Measurements from ENCODE around the gene FCAR. TPM values are rescaled to one million over a fixed set of nuclear protein-coding genes. Genes with fewer than 3 reads are reported as not detected.
"Not testable (repeated sequence)": the region's sequence is repeated elsewhere in the genome, so short reads cannot be mapped to it uniquely, and the experiment has no call there.

FCAR gene
- total RNA-seq, 2 experiments from 2014 or later, result not detected

DNA sequence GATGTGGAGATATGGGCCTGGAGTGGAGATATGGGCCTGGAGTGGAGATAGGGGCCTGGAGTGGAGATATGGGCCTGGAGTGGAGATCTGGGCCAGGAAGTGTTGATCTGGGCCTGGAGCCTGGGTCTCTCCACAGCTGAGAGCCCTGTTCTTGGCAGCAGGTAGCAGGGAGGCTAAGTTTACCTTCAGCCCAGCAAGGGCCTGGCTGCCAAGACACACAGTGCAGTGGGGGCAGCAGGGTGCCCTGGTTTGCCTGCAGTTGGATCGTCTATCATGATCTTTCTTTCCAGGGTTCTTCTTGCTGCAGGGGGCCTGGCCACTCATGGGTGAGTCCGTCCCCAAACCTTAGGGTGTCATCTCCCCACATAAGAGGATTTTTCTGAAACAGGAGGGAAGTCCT, 23.1 kb upstream of the FCAR start:
- Mint-ChIP-seq H3K27me3 (peaks cover 3% of the 10 kb centered on the region), H3K4me3 (no peak overlapping the region), H3K36me3 (ENCODE audit: low read depth) (no peaks in the 10 kb centered on the region), H3K4me1 (ENCODE audit: low read depth) (no peaks in the 10 kb centered on the region), H3K9me3 (peaks cover 1% of the 10 kb centered on the region), H3K27ac (no peak overlapping the region)
- ATAC-seq (no peak), DNase-seq (no peak)
- CTCF ChIA-PET, result no interaction called here
- intact Hi-C loops (cut with micrococcal nuclease), result no loop called here
- POLR2A ChIA-PET, result no interaction called here
- TF ChIP-seq, protein P1, sequence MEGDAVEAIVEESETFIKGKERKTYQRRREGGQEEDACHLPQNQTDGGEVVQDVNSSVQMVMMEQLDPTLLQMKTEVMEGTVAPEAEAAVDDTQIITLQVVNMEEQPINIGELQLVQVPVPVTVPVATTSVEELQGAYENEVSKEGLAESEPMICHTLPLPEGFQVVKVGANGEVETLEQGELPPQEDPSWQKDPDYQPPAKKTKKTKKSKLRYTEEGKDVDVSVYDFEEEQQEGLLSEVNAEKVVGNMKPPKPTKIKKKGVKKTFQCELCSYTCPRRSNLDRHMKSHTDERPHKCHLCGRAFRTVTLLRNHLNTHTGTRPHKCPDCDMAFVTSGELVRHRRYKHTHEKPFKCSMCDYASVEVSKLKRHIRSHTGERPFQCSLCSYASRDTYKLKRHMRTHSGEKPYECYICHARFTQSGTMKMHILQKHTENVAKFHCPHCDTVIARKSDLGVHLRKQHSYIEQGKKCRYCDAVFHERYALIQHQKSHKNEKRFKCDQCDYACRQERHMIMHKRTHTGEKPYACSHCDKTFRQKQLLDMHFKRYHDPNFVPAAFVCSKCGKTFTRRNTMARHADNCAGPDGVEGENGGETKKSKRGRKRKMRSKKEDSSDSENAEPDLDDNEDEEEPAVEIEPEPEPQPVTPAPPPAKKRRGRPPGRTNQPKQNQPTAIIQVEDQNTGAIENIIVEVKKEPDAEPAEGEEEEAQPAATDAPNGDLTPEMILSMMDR (IDR thresholded peaks at IDR 0.05), result no peak

DNA sequence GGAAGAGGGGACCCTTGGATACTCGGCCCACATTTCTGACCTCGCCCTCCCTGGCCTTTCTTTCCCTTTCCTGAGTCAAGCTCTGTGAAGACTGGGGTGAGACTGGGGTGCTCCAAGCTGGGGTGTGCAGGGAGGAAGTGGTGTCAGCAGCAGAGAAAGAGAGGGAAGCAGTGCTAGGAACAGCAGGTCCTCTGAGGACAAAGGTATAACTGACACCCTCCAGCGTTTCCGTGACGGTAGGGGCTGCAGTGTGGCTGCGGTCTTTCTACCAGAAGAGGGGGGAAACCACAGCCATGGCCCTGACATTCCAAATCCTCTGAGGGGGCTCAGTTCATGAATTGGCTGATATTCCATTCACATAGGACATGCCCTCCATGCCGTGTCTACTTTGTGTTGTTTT, 22.7 kb upstream of the FCAR start:
- Mint-ChIP-seq H3K27ac (no peak overlapping the region), H3K4me3 (no peak overlapping the region), H3K9me3 (no peaks in the 10 kb centered on the region), H3K36me3 (ENCODE audit: low read depth) (no peaks in the 10 kb centered on the region), H3K4me1 (ENCODE audit: low read depth) (no peaks in the 10 kb centered on the region), H3K27me3 (peaks cover 3% of the 10 kb centered on the region)
- DNase-seq (no peak), ATAC-seq (no peak)
- intact Hi-C loops (cut with micrococcal nuclease), result no loop called here
- POLR2A ChIA-PET, result no interaction called here
- TF ChIP-seq, protein P1 (IDR thresholded peaks at IDR 0.05), result no peak
- CTCF ChIA-PET, result no interaction called here

DNA sequence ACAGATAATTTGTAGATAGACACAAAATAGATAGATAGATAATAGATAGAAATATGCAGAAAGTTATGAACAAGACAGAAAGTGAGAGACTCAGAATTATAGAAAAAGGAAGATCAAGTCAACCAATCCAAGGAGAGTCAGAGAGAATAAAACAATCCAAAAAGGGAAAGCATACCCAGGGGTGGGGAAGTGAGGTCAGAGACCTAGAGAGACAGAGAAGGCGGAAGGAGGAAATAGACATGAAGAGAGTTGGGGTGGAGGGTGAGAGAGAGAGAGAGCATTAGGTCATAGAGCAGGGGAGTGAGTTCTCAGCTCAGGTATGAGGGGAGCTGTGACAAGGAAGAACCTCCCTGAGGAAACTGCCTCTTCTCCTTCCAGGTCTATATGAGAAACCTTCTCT, 18.8 kb upstream of the FCAR start:
- H3K27ac Mint-ChIP-seq; CTCF ChIA-PET; H3K9me3 Mint-ChIP-seq; H3K4me3 Mint-ChIP-seq; POLR2A ChIA-PET; H3K27me3 Mint-ChIP-seq; DNase-seq; ATAC-seq; intact Hi-C loops (cut with micrococcal nuclease); H3K36me3 Mint-ChIP-seq (ENCODE audit: low read depth); H3K4me1 Mint-ChIP-seq (ENCODE audit: low read depth): not testable (repeated sequence)

DNA sequence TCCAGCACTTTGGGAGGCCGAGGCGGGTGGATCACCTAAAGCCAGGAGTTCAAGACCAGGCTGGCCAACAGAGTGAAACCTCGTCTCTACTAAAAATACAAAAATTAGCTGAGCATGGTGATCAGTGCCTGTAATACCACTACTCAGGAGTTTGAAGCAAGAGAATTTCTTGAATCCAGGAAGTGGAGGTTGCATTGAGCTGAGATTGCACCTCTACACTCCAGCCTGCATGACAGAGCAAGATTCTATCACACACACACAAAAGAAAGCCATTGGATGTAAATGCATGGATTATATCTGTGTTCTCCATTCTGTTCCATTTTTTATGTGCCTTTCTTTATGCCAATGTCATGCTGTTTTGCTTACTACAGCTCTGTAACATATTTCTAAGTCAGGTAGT, 15.6 kb upstream of the FCAR start:
- H3K4me3 Mint-ChIP-seq; H3K27me3 Mint-ChIP-seq; intact Hi-C loops (cut with micrococcal nuclease); ATAC-seq; H3K9me3 Mint-ChIP-seq; POLR2A ChIA-PET; CTCF ChIA-PET; H3K36me3 Mint-ChIP-seq (ENCODE audit: low read depth); DNase-seq; H3K27ac Mint-ChIP-seq; H3K4me1 Mint-ChIP-seq (ENCODE audit: low read depth): not testable (repeated sequence)

DNA sequence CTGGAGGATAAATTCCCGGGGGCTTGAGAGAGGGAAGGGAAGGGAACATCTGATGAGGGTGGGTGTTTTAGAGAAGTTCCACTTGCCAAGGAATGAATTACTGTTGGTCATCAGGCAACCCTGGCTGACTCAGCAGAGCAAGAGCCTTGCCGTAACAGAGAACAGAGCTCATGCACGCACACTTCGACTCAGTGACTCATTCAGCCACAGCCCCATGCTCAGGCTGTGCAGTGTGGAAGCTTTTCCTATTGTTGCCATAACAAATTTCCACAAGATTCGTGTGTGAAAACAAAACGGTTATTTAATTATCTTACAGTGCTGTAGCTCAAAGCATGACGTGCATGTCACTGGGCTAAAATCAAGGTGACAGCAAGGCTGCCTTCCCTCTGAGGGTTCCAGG, 14.6 kb upstream of the FCAR start:
- H3K27me3 Mint-ChIP-seq; H3K36me3 Mint-ChIP-seq (ENCODE audit: low read depth); ATAC-seq; POLR2A ChIA-PET; DNase-seq; intact Hi-C loops (cut with micrococcal nuclease); CTCF ChIA-PET; H3K4me3 Mint-ChIP-seq; H3K4me1 Mint-ChIP-seq (ENCODE audit: low read depth); H3K9me3 Mint-ChIP-seq; H3K27ac Mint-ChIP-seq: not testable (repeated sequence)

DNA sequence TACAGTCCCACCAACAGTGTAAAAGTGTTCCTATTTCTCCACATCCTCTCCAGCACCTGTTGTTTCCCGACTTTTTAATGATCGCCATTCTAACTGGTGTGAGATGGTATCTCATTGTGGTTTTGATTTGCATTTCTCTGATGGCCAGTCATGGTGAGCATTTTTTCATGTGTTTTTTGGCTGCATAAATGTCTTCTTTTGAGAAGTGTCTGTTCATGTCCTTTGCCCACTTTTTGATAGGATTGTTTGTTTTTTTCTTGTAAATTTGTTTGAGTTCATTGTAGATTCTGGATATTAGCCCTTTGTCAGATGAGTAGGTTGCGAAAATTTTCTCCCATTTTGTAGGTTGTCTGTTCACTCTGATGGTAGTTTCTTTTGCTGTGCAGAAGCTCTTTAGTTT, 10.6 kb upstream of the FCAR start:
- intact Hi-C loops (cut with micrococcal nuclease); H3K4me3 Mint-ChIP-seq; H3K4me1 Mint-ChIP-seq (ENCODE audit: low read depth); DNase-seq; H3K9me3 Mint-ChIP-seq; H3K27ac Mint-ChIP-seq; ATAC-seq; H3K36me3 Mint-ChIP-seq (ENCODE audit: low read depth); POLR2A ChIA-PET; CTCF ChIA-PET: not testable (repeated sequence)
- H3K27me3 Mint-ChIP-seq, result peaks cover 11% of the 10 kb centered on the region

DNA sequence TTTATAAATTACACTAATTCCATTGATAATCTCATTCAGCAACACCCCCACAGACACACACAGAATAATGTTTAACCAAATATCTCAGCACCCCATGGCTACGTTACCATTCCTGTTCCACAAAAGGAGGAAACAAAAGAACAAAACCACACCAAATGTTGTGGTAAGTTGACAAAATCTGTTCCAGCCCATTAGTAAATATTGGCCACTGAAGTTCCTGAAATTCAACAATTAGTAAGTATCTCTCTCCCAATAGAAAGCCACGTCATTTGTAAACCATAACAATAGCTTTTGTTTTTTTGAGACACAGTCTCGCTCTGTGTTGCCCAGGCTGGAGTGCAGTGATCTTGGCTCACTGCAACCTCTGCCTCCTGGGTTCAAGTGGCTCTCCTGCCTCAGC, 2.3 kb upstream of the FCAR start:
- ChIA-PET CTCF (interaction anchor here (2.1 kb wide), 1 partner anchor 10 kb away, joined by 5 read pairs; no protein-coding TSS in a partner anchor), POLR2A (no interaction called here)
- no peak overlapping the region for H3K4me3 Mint-ChIP-seq
- no peak overlapping the region for H3K27ac Mint-ChIP-seq
- intact Hi-C loops (cut with micrococcal nuclease), result no loop called here
- DNase-seq, result no peak
- no peaks in the 10 kb centered on the region for H3K36me3 Mint-ChIP-seq (ENCODE audit: low read depth)
- H3K9me3 Mint-ChIP-seq, result peaks cover 2% of the 10 kb centered on the region
- no peaks in the 10 kb centered on the region for H3K4me1 Mint-ChIP-seq (ENCODE audit: low read depth)
- no peak for ATAC-seq
- H3K27me3 Mint-ChIP-seq, result peaks cover 9% of the 10 kb centered on the region
- TF ChIP-seq, protein P1 (IDR thresholded peaks at IDR 0.05), result no peak

Measured in activated CD8-positive, alpha-beta T cell treated with anti-CD3 and anti-CD28 coated beads for 36 hours (primary cell).